ENCODE results near the gene SCUBE2.

DNA sequence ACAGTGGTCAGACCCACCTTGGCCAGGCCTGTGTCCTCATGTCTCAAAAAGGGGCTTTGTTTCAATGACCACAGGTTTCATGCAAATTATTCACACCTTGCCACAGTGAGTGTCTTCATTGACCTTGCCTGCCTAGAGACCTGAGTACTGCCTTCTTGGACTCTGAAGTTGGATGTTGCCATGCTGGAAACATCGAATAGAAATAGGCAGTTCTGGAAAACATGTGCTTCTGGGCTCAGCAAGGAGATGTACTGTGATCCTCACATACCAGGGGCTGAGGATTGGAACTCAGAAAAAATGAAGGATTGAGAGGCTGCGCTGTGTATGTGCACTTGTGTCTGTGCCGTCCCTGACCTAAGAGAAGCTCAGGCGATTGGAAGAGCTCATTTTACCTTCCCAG is 78.0 kb downstream of the SCUBE2 start:
- TF ChIP-seq, protein P1, sequence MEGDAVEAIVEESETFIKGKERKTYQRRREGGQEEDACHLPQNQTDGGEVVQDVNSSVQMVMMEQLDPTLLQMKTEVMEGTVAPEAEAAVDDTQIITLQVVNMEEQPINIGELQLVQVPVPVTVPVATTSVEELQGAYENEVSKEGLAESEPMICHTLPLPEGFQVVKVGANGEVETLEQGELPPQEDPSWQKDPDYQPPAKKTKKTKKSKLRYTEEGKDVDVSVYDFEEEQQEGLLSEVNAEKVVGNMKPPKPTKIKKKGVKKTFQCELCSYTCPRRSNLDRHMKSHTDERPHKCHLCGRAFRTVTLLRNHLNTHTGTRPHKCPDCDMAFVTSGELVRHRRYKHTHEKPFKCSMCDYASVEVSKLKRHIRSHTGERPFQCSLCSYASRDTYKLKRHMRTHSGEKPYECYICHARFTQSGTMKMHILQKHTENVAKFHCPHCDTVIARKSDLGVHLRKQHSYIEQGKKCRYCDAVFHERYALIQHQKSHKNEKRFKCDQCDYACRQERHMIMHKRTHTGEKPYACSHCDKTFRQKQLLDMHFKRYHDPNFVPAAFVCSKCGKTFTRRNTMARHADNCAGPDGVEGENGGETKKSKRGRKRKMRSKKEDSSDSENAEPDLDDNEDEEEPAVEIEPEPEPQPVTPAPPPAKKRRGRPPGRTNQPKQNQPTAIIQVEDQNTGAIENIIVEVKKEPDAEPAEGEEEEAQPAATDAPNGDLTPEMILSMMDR (IDR thresholded peaks at IDR 0.05) = no peak
- no peak for TF ChIP-seq POLR2A (IDR thresholded peaks at IDR 0.05)
